GM12891 (cell line): ENCODE data around the gene PACSIN1.

Experiments
- POLR2A ChIP-seq: IDR thresholded peaks from 2 replicates; pipeline ENCODE4 v1.6.1; 2011; ENCODE audit warnings: low read depth, low read length, control low read depth
- POLR2AphosphoS5 ChIP-seq: IDR thresholded peaks from 2 replicates; pipeline ENCODE4 v1.6.1; 2011; ENCODE audit warnings: low read depth, low read length, control low read depth
- SPI1 ChIP-seq: IDR thresholded peaks from 2 replicates; pipeline ENCODE4 v1.6.1; 2011; ENCODE audit warnings: low read depth, low read length, control low read depth
- TAF1 ChIP-seq: IDR thresholded peaks from 2 replicates; pipeline ENCODE4 v1.6.1; 2011; ENCODE audit warnings: low read depth, low read length, control low read depth

DNA sequence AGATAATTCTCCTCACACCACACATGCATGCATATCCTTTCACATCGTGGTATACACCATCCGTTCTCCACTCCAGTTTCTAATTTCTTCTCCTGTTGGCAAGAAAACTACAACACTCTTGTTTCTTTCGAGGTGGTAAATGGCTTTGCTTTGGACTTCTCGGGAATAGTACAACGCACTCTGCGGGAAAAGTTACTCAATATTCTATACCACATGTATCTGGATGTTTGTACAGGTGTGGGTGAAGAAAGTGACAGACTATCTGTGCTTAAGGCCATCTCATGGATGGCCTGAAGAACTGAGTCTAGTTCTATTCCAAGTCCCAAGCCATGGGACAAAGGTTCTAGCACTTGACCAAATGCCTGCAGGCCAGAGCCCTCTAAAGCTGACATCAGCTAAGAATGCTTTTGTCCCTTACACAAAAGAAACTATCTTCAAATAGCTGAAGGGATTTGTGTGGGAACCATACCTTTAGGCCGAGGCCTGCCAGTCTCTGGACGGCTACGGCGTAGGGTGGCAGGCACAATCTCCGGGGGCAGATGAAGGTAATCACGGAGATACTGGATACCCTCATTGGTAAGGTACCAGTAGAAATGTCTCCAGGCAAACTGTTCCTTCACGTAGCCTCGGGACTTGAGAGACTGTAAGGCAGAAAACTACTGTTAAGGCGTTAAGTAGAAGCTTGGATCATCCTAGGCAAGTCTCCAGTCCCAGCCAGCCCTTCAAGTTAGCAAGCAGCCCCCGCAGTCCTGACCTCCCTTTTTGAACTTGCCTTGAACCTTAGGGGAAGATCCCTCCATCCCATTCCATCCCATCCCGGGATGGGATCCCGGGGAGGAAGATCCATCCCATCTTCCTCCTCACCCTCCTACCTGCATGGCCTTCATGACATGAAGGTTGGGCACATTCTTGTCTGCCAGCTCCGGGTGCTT is 41.4 kb upstream of the PACSIN1 start:
- TF ChIP-seq POLR2AphosphoS5 (no peak; the same call in 1 of the 2 replicates), TAF1 (no peak), POLR2A (no peak), SPI1 (no peak)
